OCI-LY7 (cell line): ENCODE data around the gene KLK8. TPM values are rescaled to one million over a fixed set of nuclear protein-coding genes. Genes with fewer than 3 reads are reported as not detected.
A peak's percentile ranks its signal among the peaks of the same experiment; 100 is the strongest.

ENCODE experiments used
- BruUV-seq: library from RNA; stranded (reverse); fragments of 400-500 nt; replicated peaks from 2 replicates; lab custom pipeline; 2021; lab: Mats Ljungman, UMichigan
- CTCF ChIA-PET: fragments of 300-600 bp; sonication (Branson Sonifier 250); formaldehyde crosslinking; loops from one replicate; lab custom pipeline; 2022; ENCODE audit warnings: antibody characterized with exemption; ENCODE audit not compliant: unreplicated experiment; lab: Charles Lee
- POLR2A ChIA-PET: fragments of 300-600 bp; sonication (Branson Sonifier 250); formaldehyde crosslinking; loops from one replicate; lab custom pipeline; 2022; ENCODE audit warnings: antibody characterized with exemption; lab: Charles Lee
- DNase-seq: peaks from one replicate; pipeline ENCODE4 v3.0.0-alpha.2; 2015; ENCODE audit warnings: low spot score
- H2AFZ ChIP-seq: fragments of 200-600 bp; sonication (generic), shearing (Covaris generic); 2 replicates; pipeline ENCODE4 v1.6.1; 2014; ENCODE audit warnings: mild to moderate bottlenecking, antibody characterized with exemption, low read length, moderate library complexity
- H3K27ac ChIP-seq: fragments of 200-600 bp; sonication (generic); 2 replicates; pipeline ENCODE4 v1.5.1; 2014; ENCODE audit warnings: mixed run types, low read depth, mild to moderate bottlenecking, moderate library complexity, low read length, inconsistent platforms; ENCODE audit not compliant: poor library complexity, severe bottlenecking
- H3K36me3 ChIP-seq: fragments of 200-600 bp; sonication (generic); 2 replicates; pipeline ENCODE4 v1.6.1; 2014; ENCODE audit warnings: mild to moderate bottlenecking, antibody characterized with exemption, low read length, moderate library complexity, mixed read lengths; ENCODE audit not compliant: insufficient read depth
- H3K4me1 ChIP-seq: fragments of 200-600 bp; sonication (generic); 2 replicates; pipeline ENCODE4 v1.5.1; 2014; ENCODE audit warnings: mild to moderate bottlenecking, low read length; ENCODE audit not compliant: insufficient read depth, poor library complexity, severe bottlenecking
- H3K4me2 ChIP-seq: fragments of 200-600 bp; sonication (generic); 2 replicates; pipeline ENCODE4 v1.6.1; 2014; ENCODE audit warnings: mild to moderate bottlenecking, low read length
- H3K4me3 ChIP-seq: fragments of 200-600 bp; sonication (generic); 2 replicates; pipeline ENCODE4 v1.5.1; 2014; ENCODE audit warnings: mild to moderate bottlenecking, low read depth, low read length; ENCODE audit not compliant: poor library complexity, severe bottlenecking
- H3K79me2 ChIP-seq: fragments of 200-600 bp; sonication (generic); 2 replicates; pipeline ENCODE4 v1.6.1; 2016; ENCODE audit warnings: low read depth, mild to moderate bottlenecking, low read length, moderate library complexity, mixed read lengths; ENCODE audit not compliant: insufficient read depth
- H3K9me2 ChIP-seq: fragments of 200-600 bp; sonication (generic); 2 replicates; pipeline ENCODE4 v1.6.1; 2016; ENCODE audit warnings: mild to moderate bottlenecking, low read length, mixed read lengths; ENCODE audit not compliant: insufficient read depth
- H3K9me3 ChIP-seq: fragments of 200-600 bp; sonication (generic); 2 replicates; pipeline ENCODE4 v1.6.1; 2014; ENCODE audit warnings: mild to moderate bottlenecking, mixed run types, low read length, mixed read lengths
- H4K20me1 ChIP-seq: fragments of 200-600 bp; sonication (generic); 2 replicates; pipeline ENCODE4 v1.6.1; 2014; ENCODE audit warnings: mild to moderate bottlenecking, antibody characterized with exemption, low read length, moderate library complexity, mixed read lengths; ENCODE audit not compliant: insufficient read depth
- EZH2phosphoT487 ChIP-seq: fragments of 200-600 bp; sonication (generic); IDR thresholded peaks from 2 replicates; pipeline ENCODE4 v1.6.1; 2018; ENCODE audit warnings: low read depth, borderline replicate concordance, mild to moderate bottlenecking, mixed run types, antibody characterized with exemption, low read length, moderate library complexity, mixed read lengths
- intact Hi-C: fragments of 100-400 bp; cut with micrococcal nuclease; formaldehyde crosslinking; loops from one replicate; pipeline ENCODE4 v1.10.0; 2022; ENCODE audit not compliant: unreplicated experiment
- total RNA-seq, 2 experiments: library from RNA; depleted of rRNA in 1 of 2; stranded (reverse); fragments of >200 nt in 1 of 2; shearing (Covaris generic) in 1 of 2; gene quantifications; 2 replicates each; pipeline ENCODE4 v1.2.3, GENCODE V29; 2014 to 2022
- TF ChIP-seq, protein P1 (sequence below): fragments of 200-600 bp; sonication (generic); conservative IDR thresholded peaks from 2 replicates; pipeline ENCODE4 v1.5.1; 2014; ENCODE audit warnings: mild to moderate bottlenecking, antibody characterized with exemption, low read length, moderate library complexity, mixed read lengths

KLK8 gene
- total RNA-seq, 2 experiments from 2014 or later, result not detected

DNA sequence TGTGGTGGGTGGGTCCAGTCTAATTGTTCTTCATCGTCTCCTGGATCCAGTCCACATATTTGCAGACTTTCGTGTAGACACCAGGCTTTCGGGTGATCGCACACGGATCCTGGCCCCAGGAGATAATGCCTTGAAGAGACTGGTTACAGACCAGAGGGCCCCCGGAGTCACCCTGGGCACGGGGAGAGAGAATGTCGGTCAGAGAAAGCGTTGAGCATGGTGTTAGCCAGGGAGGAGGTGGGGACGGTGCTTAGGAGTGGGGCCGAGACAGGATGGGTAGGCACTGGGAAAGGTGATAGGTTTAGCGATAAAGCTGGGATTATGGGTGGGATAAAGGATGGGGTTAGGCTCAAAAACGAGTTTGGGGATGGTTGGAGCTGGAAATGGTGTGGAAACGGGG, 21.1 kb upstream of the KLK8 start:
- no peak for DNase-seq
- ChIA-PET POLR2A (no interaction called here), CTCF (no interaction called here)
- no peak for TF ChIP-seq EZH2phosphoT487
- TF ChIP-seq, protein P1, sequence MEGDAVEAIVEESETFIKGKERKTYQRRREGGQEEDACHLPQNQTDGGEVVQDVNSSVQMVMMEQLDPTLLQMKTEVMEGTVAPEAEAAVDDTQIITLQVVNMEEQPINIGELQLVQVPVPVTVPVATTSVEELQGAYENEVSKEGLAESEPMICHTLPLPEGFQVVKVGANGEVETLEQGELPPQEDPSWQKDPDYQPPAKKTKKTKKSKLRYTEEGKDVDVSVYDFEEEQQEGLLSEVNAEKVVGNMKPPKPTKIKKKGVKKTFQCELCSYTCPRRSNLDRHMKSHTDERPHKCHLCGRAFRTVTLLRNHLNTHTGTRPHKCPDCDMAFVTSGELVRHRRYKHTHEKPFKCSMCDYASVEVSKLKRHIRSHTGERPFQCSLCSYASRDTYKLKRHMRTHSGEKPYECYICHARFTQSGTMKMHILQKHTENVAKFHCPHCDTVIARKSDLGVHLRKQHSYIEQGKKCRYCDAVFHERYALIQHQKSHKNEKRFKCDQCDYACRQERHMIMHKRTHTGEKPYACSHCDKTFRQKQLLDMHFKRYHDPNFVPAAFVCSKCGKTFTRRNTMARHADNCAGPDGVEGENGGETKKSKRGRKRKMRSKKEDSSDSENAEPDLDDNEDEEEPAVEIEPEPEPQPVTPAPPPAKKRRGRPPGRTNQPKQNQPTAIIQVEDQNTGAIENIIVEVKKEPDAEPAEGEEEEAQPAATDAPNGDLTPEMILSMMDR, result no peak
- Histone ChIP-seq H3K79me2 (no peaks in the 10 kb centered on the region), H3K9me3 (no peaks in the 10 kb centered on the region), H3K27ac (no peak overlapping the region), H3K4me3 (no peak overlapping the region), H3K4me1 (no peaks in the 10 kb centered on the region), H2AFZ (no peak overlapping the region), H3K36me3 (no peaks in the 10 kb centered on the region), H4K20me1 (no peaks in the 10 kb centered on the region), H3K4me2 (no peak overlapping the region), H3K9me2 (no peaks in the 10 kb centered on the region)
- intact Hi-C loops, result no loop called here
- BruUV-seq, result no TSS peak

DNA sequence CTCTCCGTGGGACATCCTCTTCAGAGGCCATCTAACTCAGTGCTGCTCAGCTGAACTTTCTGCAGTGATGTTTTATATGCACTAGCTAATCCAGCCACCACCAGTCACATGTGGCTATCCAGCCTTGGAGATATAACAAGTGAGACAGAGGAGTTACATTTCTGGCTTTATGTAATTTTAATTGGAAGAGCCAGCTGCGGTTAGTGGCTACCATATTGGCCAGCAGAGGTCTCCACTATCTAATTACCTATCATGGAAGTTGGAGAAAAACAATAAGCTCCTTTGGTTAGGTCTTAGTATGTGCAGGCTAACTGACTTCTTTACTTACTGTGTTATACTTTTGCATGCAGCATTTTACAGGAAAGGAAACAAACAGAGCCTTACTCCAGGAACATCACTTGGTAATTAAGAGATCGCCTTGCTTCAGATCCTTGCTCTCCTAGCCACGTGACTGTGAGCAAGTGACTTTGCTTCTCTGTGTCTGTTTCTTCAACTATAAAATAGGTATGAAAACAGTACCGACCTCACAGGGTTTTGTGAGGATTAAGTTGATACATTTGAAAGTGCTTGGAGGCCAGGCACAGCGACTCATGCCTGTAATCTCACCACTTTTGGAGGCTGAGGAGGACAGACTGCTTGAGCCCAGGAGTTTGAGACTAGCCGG, 19.7 kb upstream of the KLK8 start:
- BruUV-seq, result no TSS peak
- CTCF ChIA-PET, result no interaction called here
- Histone ChIP-seq H3K27ac (no peak overlapping the region), H3K36me3 (no peaks in the 10 kb centered on the region), H2AFZ (0 out of 2 replicates have a peak overlapping the region, but pooled peaks have one; percentile 42), H4K20me1 (no peaks in the 10 kb centered on the region), H3K79me2 (no peaks in the 10 kb centered on the region), H3K9me2 (no peaks in the 10 kb centered on the region), H3K4me2 (no peak overlapping the region), H3K4me3 (no peak overlapping the region), H3K9me3 (no peaks in the 10 kb centered on the region), H3K4me1 (no peaks in the 10 kb centered on the region)
- DNase-seq, result peak; percentile 40
- intact Hi-C loops, result no loop called here
- TF ChIP-seq, protein P1, result peak; percentile 82
- TF ChIP-seq EZH2phosphoT487, result no peak
- POLR2A ChIA-PET, result interaction anchor here (0.5 to 0.7 kb wide), 3 partner anchors 132 to 1585 kb away, joined by 3 read pairs; no protein-coding TSS in a partner anchor

DNA sequence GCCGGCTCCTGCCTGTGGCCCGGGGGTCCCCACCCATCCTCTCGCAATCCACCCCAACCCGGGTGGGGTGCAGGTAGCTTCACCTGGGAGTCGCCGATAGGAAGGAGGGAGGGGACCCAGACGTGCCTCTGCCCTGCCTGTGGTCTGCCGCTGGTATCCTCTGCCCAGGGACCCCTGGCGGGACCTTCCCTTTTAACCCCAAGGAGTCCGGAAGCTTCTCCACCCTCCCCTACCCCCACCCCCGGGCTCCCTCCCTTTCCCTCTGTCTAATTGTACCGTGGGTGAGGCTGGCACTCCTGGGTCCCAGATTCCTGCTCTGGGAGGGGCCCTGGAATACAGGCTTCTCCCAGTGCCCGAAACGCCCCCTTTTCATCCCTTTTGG, 18.1 kb upstream of the KLK8 start, which contains the start of gene KLK10:
TSS of gene KLK10 (minus strand) at position 166 of the 382 bp plus-strand sequence. CDS start 579 bp downstream, outside the sequence.
- Histone ChIP-seq H3K79me2 (no peaks in the 10 kb centered on the region), H3K4me3 (no peak within 1 kb of the TSS), H3K27ac (no peak within 1 kb of the TSS), H3K4me1 (no peaks in the 10 kb centered on the region), H3K9me3 (no peaks in the 10 kb centered on the region), H4K20me1 (no peaks in the 10 kb centered on the region), H2AFZ (no peak within 1 kb of the TSS), H3K36me3 (no peaks in the 10 kb centered on the region), H3K4me2 (no peak within 1 kb of the TSS), H3K9me2 (no peaks in the 10 kb centered on the region)
- BruUV-seq, result no TSS peak
- no peak for TF ChIP-seq EZH2phosphoT487
- TF ChIP-seq, protein P1, result no peak
- ChIA-PET POLR2A (no interaction called here), CTCF (no interaction called here)
- intact Hi-C loops, result no loop called here
- DNase-seq, result no peak
